SH-SY5Y (cell line): ENCODE data around the gene DMD.

Experiments
- GATA2 ChIP-seq: IDR thresholded peaks from 2 replicates; pipeline ENCODE4 v1.6.1; 2011; ENCODE audit warnings: mild to moderate bottlenecking, low read depth, low read length
- GATA3 ChIP-seq: IDR thresholded peaks from 2 replicates; pipeline ENCODE4 v1.6.1; 2011; ENCODE audit warnings: low read depth, mild to moderate bottlenecking, low read length, moderate library complexity

DNA sequence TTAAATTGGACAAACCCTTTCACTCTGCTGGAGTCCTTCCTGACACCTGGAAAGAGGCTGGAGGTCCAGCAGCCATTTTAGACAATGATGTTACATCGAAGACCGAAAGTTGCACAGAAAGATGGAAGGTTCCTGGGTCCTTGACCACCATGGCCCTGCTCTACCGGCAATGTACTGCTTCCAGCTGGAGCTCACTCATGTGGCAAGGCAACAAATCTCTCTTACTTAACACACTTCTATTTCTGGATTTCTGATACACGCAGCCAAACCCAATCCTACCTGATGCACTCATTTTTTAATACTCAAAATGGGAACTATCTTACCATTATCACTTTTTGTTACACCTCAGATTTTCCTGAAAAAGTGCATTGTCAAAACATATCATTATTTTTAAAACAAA lies 33.1 kb downstream of the DMD start:
- no peak for TF ChIP-seq GATA3
- TF ChIP-seq GATA2: no peak
